Activated CD4-positive, CD25-positive, alpha-beta regulatory T cell (primary cell): ENCODE data around the gene PALD1.

Experiments used
- DNase-seq, 4 experiments: peaks; one replicate each; lab custom pipeline; 2025; lab: John Stamatoyannopoulos, UW

The PALD1 gene

DNA sequence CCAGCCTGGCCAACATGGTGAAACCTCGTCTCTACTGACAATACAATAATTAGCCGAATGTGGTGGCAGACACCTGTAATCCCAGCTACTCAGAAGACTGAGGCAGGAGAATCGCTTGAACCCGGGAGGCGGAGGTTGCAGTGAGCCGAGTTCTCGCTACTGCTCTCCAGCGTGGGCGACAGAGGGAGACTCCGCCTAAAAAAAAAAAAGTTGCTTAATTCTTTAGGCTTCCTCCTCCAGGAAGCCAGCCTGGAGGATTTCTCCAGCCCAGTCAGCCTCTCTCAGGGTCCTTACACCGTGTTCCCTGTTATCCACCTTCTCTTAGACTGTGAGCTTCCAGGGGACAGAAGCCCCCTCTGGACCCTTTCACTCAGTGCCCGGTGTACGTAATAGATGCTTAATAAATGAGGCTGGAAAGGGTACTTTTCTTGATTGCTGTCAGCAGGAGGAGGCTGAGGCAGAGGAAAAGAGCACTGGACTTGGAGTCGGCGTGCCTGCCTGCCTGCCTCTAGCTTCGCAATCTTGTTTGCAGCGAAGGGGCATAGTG, 20.7 kb upstream of the PALD1 start:
- no peak for DNase-seq

DNA sequence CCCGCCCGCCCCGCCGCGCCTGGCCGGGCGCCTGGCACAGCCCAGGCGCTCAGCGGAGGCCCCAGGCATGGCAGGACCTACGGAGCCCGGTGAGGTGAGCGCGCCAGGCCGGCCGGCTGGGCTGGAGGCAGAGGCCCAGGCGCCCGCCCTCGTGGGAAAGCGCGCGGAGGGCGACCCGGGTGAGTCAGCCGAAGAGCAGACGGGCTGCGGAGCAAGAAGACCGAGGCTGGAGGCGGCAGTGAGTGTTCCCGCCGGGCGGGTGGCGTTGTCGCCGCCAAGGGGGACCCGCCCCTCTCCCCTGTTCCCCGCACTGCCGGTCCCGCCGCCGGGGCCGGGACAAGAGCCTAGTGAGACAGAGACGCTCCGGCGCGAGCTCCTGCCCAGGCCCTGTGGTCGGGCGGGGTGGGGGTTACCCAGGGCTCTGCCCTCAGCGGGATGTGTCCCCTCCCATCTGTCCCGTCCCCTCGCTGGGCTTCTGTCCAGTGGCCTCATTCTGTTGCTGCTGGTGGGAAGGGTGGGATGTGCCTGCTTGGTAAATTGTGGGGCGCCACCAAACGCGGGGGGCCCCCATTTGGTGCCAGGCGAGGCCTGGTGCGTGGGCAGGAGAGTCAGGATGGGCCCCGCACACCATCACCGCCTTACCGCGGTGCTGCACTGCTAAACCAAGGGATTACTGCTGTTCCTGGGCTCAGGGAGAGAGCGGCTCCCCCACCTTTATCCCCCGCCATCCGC, 20.1 kb upstream of the PALD1 start:
- peak in 1 of 4 experiments; percentile 16 for DNase-seq

DNA sequence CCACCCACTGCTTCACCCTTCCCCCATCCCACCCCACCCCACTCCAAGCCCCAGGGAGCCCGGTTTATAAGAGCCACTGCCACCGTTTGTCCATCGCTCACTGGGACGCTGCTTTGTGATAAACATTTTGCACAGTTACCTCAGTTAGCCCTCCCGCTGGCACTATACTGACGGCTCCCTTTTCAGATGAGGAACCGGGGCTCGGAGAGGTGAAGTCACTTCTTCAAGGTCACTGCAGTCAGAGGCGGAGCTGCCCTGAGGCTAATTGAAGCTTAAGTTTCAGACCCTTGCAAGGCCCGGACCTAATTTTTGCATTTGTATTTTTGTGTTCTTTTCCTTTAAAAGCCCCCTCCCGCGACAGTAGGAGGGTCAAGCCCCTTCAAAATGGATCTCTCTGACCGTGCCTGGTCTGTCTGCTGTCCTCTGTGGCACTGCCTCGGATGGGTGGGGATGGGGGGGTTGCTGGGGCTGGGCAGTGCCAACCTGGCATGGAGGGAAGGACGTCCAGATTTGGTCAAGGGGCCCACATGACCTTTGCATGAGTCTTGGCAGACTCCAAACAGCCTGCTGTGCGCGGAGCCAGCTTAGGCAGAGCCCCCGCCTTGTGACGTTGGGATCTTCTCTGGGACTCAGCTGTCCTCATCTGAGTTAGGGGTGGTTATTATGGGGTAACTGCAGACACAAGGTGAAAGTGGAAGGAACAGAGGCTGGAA, 19.4 kb upstream of the PALD1 start:
- DNase-seq = no peak

DNA sequence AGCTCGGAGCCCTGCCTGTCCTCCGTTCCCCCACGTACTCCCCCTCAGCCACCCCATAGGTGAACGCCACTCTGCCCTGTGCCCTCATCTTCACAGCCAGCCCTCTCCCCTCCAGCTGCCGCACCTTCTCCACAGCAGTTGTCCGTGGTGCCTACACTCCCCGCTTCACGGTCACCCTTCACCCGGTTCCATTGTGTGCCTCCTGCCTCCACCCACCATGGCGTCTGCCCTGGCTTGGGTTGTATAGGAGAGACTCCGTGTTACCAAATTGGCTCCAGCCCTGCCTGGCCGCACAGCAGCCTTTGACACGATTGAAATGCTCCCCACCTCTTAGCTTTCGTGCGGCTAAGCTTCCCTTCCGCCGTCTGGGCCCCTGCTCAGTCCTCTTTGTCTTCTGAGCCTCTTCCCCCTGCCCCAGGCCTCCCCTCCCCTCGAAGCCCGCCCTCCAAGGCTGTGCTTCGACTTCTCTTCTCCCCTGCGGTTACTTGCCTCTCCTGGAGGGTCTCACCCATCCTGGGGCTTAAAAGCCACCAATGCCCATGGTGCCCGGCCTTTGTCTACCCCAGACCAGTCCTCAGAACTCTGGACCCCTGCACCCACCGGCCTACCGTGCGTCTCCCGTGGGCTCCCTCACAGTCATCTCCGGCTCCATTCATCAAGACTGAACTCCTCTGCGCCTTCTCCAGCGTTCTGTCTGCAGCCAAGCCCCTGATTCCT, 18.6 kb upstream of the PALD1 start:
- DNase-seq = no peak

DNA sequence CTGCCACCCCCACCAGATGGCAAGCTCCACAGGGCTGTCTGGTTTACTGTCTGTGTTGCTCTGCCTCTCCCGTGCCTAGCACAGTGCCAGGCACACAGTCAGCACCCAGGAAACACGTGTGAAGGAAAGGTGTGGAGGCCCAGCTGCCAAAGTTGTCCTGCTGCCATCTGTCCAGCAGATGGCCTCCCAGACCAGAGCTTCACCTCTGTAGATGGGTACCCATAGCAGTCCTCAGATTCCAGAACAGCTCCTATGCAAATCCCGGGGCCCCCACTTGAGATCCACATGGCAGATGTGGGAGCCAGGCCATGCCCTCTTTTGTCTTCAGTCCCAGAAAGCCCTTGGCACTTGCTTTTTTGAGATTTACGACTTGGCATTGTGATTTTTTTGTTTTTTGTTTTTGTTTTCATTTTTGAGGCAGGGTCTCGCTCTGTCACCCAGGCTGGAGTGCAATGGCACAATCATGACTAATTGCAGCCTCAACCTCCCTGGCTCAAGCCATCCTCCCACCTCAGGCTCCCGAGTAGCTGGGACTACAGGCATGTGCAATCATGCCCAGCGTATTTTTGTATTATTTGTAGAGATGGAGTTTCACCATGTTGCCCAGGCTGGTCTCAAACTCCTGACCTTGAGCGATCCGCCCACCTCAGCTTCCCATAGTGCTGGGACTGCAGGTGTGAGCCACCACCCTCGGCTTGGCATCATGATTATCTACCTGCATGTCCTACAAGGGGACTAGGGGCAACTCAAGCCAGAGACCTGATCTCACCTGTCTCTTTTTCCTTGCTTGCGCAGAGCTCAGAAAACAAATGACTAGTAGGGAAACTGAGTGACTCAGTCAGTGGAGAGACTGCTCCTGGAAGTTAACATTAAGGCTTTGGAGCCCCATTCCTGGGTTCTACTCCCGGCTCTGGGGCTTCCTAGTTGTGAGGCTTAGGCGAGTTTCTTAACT, 16.9 kb upstream of the PALD1 start:
- DNase-seq = peak in 1 of 4 experiments; percentile 20

DNA sequence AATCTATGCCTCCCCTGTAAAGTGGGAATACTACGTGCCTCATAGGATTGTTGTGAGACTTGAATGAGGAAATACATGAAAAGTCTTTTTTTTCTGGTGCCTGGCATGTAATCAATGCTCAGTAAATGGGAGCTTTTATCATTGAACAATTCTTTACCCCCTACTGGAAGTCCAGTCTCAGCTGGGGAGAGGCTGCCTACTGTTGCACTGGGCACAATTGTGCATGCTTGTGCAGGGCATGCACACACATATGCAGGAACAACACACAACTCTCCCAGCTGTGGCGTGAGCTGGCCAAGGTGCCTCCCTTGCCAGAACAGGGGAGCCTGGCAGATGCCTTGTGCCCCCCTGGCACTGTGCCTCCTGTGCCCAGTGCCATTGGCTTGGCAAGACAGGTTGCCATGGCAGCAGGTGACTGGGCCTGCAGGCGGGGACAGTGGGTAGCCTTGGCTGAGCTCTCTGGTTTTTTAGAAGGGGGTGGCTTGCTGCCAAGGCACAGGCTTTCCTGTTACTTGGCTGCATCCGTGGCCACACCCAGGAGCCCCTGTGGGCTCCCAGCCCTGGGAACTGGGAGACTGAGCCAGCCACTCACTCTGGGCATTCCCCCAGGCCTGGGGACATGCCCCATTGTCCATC, 16.1 kb upstream of the PALD1 start:
- DNase-seq = no peak

DNA sequence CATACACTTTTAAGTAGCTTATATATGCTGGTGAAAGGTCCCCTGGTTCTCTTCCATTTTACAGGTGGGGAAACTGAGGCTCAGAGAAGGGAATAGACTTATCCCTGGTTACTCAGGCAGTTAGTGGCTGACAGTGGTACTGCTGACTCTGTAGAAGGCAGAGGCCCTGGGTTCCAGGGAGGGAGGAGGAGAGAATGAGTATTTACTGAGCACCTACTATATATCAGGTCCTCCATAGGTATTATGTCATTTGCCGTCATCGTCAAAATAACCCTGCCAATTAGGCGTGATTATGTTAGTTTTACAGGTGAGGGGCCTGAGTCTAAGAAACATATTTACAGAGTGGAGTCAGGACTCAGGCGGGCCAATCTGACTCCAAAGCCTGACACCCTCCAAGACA, 13.3 kb upstream of the PALD1 start:
- no peak for DNase-seq

DNA sequence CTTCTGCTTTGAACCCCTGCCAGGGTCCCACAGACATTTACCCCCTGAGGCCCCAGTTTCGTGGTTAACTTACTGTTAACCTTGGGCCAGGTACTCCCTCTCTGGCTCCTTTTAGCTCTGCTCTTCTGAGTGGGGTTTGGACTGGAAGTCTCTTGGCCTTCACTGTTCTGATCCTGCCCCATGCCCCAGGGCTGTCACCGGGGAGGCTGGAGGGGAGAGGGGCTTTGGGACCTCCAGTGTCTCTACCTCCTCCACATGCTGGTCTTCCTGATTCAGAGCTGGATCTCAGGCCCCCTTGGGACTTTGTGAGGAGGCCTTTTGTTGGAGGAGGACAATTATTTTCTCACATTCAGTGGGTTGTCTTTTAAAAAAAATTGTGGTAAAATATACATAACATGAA, 12.7 kb upstream of the PALD1 start:
- no peak for DNase-seq

DNA sequence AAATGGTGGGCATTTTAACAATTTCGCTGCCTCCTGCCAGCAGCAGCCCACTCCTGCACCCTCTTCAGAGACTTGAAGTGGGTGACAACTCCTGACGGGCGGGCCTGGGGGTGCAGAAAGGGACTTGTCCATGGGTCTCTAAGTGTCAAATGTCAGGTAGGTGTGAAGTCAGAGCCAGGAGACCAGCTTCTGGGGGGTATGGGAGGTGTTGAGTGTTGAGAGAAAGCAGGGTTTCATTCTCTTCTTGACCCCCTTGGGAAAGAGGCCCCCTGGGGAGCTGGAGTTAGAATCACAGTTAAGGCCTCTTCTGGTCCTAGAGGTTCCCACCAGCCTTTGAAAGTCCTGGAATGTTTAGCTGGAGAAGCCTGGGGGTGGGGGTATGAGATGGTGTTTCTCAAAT, 11.6 kb upstream of the PALD1 start:
- DNase-seq = no peak

DNA sequence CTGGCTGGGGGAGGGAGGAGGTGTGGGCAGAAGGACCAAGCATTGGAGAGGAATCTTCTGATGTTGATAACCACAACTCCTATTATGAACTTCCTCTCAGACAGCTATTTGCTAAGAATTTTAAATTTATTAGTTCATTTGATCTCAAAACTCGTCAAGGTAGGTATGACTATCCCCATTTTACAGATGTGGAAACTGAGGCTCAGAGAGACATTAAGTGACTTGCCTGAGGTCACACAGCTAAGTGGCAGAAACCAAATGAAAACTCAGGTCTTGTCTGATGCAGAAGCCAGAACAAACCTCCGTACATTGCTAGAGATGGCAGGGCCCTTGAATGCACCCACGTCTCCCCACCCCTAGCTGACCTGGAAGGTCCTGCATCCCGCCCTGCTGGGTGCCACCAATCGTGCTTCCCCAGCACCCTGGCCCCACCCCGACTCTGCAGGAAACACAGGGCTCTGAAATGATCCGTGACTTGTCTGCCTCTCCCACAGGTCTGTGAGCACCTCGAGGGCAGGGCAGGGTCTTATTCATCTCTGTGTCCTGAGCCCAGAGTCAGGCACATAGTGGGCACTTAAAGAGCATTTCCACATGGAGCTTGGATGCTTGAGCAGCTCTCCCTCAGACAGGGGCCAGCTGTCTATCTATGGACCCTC, 5.6 kb upstream of the PALD1 start:
- DNase-seq = no peak

DNA sequence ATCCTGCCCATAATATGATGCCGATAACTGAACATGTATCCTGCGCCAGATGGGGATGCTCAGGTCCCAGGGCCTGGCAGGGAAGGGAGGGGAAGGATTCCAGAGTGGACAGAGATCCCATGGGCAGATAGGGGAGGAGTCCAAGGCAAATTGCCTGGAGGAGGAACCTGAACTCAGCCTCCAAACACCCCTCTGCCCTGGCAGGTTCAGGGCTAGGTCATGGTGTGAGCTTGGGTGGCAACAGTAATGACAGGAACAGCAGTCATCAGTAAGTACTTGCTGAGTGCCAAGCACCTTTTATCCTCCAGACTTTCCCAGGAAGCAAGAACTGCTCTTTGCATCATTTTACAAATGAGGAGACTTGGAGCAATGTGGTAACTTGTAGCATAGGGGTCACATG, 3.8 kb upstream of the PALD1 start:
- DNase-seq = no peak

DNA sequence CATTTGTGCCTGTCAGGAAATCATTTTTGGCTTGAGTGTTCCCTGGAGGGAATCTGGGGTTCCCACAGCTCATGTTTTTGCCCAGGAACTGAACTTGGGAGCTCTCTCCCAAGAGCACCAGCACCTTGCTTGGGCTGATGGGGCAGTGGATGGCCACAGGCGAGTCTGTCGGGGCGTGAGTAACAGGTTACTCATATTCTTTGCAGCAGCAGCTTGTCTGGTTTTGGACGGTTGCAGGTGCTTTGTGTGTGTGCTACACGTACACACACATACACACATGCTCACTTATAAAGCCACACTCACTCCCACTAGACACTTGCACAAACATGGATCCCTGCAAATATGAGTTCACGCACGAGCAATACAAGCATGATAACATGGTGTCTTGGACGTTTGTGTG, 2.9 kb upstream of the PALD1 start:
- DNase-seq = no peak

DNA sequence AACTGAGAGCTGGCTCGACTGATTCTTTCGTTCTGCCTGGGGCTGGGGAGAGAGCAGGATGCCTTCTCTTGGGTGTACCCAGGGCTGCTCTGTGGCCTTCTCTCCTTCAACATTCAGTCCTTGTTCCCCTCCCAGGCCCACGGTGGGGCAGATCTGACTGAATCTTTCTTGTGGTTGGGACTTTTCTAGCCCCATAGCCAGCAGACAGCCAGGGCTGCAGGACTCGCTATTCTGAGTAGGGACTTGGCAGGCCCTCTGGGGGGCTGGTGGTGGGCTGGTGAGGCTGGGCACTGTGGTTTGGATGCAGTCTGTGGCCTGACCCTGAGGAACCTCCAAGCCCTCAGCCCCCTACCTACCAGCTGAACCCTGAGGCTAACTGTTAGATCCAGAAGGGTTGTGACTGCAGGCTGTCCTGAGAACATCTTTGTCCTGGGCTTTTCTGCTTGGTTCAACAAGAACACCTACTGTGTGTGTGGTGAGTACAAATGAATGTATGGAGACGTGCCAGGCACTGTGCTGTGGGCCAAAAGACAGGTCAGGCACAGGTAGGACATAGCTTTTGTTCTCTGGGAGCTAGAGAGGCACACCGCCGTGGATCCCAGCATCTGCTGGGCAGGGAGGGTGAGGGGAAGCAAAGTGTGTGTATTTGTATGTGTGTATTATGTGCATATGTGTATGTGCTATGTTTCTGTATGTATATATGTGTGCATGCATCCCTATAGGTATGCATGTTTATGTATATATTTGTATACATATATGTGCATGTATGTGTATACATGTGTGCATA, 2.1 kb upstream of the PALD1 start:
- DNase-seq = no peak

DNA sequence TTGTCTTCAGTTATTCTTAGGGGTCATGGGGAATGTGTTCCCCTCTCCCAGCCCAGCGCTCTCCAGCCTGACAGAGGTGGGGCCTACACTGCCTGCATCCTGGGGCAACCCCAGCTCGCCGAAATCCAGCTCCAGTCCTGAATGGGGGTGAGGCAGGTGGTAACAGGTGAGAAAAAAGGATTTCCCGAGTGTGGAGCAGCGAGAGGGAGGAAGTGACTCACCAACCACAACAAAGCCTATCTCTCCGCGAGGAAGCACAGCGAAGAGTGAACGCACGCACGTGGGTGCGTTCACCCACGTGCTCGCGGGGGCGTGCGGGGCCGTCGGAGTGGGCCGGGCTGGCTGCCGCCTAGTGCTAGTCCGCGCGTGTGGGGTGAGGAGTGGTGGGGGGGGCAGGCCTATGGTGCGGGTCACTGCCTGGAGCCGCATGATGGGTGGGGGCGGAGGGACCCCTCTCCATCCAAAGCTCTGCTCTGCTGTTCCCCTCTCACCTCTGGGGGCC, 855 bp upstream of the PALD1 start:
- DNase-seq = peak; percentile 29 to 61 (median 44)

DNA sequence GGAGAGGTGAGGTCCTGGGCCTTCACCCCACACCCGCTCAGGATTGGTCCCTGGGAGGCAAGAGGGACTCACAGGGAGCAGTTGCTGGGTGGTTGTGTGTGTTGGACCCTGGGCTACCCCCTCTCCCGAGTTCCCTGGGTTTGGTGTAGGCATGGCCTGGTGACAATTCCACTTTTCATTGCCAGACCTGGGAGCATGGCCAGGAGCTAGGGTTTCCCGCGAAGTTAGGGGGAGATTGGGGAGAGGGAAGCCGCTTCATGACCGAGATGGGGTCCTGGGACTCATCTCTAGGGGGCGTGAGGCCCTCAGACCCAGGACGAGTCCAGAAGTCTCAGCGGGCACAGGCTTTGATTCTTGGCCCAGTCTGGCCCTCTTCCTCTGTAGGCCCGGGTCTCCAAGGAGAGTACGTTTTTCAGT, 606 bp downstream of the PALD1 start:
- DNase-seq = no peak

DNA sequence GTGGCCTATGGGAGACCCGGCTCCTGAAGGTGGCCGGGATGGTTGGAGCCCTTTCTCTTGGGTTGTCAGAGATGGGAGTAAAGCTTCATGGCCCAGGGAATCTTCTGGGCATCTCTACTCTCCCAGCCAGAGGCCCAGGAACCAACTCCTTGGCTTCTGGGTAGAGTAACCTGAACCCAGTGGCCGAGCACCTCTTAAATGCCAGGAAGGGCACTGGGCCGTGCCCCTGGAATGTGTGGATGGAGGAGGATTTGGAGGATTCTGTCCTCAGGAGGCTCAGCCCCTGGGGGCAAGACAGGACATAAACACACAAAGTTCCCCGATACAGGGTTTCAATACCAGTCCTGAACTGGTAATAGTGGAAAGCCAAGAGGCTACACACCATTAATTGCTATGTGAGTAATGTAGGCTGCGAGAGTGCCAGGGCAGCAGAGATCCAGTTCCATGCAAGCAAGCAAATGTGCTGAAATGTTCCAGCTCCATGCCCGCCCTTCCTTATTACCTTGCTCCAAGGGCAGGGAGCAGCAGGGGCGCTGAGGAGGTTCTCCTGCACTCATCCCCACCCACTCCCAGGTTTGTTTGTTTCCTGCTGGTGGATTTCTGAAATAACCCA, 1.2 kb downstream of the PALD1 start:
- DNase-seq = no peak

DNA sequence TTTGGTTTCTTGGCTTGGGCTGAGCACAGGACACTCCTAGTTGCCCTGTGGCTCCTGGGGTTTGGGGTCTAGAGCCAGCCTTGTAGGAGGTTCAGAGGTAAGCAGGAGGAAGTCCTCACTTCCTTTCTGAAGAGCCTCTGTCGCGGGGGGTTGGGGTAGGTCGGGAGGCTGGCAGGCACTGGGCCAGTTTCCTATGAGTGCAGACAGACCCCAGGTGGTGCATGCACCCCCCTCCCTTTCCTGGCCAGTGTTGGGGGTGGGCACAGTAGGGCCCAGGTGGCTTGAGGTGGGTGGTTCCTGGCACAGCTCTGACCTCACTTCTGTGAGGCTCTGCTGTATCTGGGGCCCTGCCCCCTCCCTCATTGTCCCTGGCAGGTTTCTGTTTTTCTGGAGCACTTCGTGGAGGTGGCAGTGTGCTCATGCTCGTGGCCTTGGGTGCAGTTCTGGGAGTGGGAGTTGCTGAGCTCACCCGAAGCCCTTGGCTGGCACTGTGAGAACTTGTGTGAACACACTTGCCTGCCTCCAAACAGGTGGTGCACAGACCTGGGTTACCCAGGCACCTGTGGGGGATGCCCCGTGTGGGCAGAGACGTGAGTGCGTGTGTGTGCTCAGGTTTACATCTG, 1.8 kb downstream of the PALD1 start:
- DNase-seq = no peak

DNA sequence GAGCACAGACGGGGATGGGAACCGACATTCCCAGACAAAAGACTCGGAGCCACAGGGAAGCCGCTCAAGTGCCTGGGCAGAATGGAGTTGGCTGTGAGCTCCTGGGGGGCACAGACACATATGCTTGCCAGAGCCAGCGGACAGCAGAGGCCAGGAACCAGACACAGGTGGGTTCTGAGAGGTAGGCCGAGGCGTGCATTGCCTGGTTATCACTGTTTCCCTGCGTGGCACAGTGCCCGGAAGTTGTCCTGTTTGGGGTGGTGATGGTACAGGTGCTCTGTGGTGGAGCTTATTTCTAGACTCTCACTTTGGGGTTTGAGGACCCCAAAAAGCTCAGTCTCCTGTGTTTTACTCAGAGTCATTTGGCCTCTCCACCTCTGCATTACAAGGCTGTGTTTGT, 2.5 kb downstream of the PALD1 start:
- DNase-seq = no peak
